Stimulated activated CD4-positive, alpha-beta T cell treated with anti-CD3 and anti-CD28 coated beads, Interleukin-15, amount 100 ng/mL, for 1 hour (primary cell): Measurements from ENCODE around the gene PEX1.
"Not testable (repeated sequence)": the region's sequence is repeated elsewhere in the genome, so short reads cannot be mapped to it uniquely, and the experiment has no call there.

Experiments
- DNase-seq, 2 donors: peaks; one replicate each; pipeline ENCODE4 v3.0.0-alpha.2; 2020; ENCODE audit warnings: low read depth in 1 of 2, low spot score in 1 of 2

The PEX1 gene

DNA sequence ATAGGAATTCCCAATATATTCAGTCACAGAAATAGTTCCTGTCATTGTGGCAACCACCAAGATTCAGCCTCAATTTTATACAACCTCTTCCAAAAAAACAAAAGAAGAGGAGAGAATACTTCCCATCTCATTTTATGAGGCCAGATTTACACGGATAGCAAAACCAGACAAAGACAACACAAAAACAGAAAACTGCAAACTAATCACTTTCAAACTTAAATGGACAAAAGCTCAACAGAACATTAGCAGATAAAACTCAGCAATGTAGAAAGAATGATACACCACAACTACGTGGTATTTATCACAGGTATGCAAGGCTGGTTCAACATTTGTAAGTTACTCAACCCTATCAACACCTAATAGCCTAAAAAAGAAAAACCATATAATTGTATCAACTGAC lies 22.0 kb downstream of the PEX1 start:
- DNase-seq = no peak

DNA sequence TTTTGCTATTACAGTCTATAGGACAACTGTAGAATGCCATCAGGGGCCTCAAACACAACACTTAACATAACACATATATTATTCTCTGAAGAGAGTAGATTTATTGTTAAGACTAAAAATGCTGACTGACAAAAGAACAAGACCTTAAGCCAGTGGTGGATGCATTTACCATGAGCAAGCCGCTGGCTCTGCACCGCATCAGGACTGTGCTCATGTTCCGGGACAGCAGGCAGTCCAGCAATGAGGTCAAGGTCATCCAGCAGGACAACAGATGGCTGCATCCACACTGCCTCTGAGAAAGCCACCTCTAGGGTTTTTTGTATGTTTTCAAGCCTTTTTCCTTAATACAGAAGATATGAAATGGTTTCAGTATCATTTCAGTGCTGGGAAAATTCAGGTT lies 23.8 kb downstream of the PEX1 start:
- DNase-seq = no peak

- DNase-seq = no peak
These were observed 24.6 kb downstream of the PEX1 start for GRCh38 chr7:92503767-92504166.

GRCh38 chr7:92498557-92498956 lies 29.8 kb downstream of the PEX1 start:
- no peak for DNase-seq

DNA sequence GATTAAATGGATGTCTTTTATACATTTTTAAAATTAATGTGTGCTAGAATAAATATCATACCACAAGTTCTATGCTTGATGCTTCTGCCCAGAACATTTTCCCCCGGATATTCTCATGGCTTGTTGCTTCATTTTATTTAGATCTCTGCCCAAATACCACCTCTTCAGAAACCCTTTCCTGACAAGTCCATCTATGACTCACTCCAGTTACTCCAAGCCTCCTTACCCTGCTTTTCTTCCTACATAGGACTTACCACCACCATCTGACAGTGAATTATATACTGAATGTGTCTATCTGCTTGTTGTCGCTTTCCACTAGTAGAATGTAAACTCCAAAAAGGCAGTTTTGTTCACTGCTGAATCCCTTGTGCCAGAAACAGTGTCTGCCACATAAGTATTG lies 31.4 kb downstream of the PEX1 start:
- no peak for DNase-seq

- no peak for DNase-seq
These were observed 38.7 kb downstream of the PEX1 start for GRCh38 chr7:92489634-92490033.

GRCh38 chr7:92487804-92488203 lies 40.5 kb downstream of the PEX1 start:
- no peak for DNase-seq

GRCh38 chr7:92485974-92486373 lies 42.3 kb downstream of the PEX1 start:
- DNase-seq = no peak

DNA sequence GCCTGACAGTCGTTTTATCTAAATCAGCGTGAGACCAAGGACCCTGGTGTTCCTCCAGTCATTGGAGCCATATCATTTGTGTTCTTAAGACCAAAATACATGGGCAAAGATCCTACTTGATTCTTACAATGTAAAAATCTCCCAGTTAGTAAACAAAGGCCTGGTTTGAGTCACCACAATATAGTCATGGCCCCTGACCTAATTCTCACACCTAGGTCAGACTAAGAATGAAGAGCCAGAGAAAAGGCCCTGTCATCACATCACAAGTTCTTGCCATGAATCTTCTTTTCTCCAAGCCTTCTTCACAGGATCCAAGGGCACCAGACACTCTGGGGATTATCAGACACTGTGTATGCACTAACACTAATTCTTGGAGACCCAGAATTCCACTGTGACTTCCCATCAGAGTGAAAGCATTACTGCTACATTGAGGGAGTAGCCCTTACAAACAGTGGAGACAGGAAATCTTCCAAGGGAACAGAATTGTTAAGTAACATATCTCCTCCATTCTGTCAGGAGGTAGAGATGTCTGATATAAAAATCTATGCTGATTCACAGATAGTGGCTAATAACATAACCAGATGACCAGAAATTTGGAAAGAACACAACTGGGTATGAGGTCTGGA lies 42.9 kb downstream of the PEX1 start:
- no peak for DNase-seq

GRCh38 chr7:92484226-92484625 lies 44.1 kb downstream of the PEX1 start:
- DNase-seq = not testable (repeated sequence)

DNA sequence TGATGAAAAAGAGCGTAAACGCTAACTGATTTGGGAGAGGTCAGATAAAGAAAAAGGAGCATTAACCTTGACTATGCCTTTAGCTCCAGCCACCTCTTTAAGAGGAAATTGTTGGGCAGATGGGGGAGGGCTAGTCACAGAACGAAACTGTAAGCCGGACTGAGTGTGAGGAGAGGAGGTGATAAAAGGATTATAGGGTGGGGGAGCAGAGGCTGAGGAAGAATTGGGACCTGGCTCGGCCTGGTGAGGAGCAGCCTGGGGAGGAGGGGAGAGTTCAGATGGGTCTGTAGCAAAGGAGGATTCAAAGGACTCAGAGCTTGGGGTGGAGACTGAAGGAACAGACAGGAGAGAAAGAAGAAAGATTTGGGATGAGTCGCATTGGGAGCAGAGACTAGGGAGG lies 44.7 kb downstream of the PEX1 start:
- not testable (repeated sequence) for DNase-seq

GRCh38 chr7:92479146-92479545 lies 49.2 kb downstream of the PEX1 start:
- not testable (repeated sequence) for DNase-seq

DNA sequence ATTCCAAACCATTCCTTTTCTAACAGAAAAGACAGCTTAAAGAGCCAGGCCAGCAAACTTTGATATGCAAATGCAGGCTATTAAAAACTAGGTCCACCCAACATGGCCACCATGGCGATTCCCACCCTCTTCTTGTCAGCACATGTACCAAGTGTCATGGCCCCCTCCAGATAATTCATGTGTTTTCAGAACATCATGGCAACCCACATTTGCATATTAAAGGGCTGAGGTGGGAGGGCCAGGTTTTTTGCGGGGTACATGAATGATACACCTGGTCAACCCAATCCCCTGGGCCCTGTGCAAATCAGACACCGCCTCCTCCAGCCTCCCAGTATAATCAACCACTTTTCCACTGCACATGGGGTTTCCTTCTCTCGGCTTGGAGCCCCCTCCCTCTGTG lies 49.6 kb downstream of the PEX1 start:
- DNase-seq = no peak

DNA sequence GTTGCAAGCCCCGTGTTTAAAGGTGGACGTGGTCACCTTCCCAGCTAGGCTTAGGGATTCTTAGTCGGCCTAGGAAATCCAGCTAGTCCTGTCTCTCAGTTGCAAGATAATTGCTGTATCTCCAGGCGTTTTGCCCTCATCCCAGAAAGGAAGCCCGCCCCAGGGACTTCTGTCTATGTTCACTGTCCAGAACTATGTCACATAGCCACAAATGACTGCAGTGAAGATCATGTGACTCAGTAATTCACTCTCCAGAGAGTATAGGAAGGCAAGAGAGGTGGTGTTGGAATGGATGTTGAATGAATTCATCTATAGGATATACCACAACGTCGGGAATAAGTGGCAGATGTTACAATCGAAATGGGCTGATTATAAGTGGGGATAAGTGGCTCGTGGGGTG lies 50.2 kb downstream of the PEX1 start:
- no peak for DNase-seq

DNA sequence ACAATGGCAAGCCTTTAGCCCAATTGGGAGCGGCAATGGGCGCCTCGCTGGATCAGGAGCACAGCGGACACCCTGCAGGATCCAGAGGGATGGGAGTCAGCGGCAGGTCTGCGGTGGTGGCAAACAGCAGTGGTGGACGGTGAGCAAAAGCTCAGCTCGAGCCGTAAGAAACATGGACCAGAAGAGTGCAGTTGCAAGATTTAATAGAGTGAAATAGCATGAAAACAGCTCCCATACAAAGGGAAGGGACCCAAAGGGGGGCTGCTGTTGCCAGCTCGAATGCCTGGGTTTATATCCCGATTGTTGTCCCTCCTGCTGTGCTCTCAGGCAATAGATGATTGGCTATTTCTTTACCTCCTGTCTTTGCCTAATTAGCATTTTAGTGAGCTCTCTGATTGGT lies 50.6 kb downstream of the PEX1 start, which contains the start of gene ERVW-1:
ERVW-1 (minus strand) TSS at position 266 of the 400 bp plus-strand sequence. CDS start 7,565 bp downstream, outside the sequence.
- not testable (repeated sequence) for DNase-seq

GRCh38 chr7:92475851-92476590 lies 52.3 kb downstream of the PEX1 start:
- not testable (repeated sequence) for DNase-seq

DNA sequence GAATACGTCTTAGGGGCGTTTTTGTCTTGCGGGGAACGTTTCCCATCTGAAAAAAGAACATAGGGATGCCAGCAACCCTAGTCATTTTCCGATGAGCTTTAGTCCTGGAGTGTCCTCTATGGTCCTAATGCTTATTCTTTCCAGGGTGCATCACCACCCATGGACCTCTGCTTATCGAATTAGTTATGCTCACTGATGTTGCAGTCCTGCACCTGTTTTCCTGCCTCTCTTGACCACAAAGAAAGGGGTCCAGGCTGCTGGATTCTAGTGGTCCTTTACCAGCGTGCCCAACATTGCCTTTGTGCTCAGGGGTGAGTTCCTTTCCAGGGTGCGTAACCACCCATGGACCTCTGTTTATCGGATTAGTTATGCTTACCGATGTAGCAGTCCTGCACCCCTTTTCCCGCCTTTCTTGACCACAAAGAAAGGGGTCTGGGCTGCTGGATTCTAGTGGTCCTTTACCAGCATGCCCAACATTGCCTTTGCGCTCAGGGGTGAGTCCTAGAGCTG lies 53.0 kb downstream of the PEX1 start:
- DNase-seq = not testable (repeated sequence)

- DNase-seq = not testable (repeated sequence)
These were observed 54.3 kb downstream of the PEX1 start for GRCh38 chr7:92473989-92474388.

DNA sequence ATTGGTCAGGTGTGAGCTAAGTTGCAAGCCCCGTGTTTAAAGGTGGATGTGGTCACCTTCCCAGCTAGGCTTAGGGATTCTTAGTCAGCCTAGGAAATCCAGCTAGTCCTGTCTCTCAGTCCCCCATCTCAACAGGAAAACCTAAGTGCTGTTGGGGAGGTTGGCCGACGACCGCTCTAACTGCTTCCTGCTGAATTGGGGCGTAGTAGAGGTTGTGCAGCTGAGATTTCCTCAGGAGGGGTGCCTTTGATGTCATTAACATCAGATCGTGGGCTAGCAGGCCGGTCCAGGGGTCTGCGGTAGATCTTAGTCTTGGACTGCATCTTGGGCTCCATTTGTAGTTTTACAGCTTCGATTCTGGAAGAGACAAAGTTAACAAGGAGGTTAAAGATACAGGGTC lies 59.7 kb downstream of the PEX1 start:
- DNase-seq = not testable (repeated sequence)

DNA sequence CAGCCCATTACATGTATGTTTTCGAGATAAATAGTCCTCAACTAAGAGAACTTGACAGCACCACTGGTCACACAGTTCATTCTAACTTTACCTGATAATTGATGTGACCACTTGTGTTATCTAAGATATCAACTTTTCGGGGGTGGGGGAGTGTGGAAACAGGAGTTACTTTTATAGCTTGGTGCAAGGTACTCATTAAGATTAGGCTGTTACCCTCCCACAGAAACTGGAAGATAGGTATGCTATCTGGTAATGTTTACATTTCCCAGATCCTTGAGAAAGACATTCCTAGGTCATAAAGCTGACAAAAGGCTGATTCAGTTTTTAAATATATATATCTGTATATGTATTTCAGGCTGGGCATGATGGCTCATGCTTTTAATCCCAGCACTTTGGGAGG lies 61.6 kb downstream of the PEX1 start:
- no peak for DNase-seq

DNA sequence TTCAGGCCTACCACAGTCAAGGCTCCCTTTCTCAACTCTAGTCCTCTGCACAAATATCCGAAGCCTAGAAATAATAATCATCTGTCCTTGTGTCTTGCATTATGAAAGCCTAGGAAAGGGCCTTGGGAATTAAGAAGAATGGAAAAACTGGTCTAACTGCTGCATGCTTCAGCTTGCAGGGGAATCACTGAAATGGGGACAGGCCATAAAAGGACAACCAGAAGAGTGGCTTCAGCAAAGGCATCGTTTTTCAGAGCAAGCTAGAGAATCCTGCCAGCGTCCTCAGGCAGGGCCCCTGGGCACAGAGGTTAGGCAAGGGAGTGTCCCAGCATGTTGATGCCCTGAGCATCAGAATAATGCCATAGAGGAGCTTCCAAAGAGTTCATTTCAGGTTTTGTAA lies 63.8 kb downstream of the PEX1 start:
- DNase-seq = no peak

DNA sequence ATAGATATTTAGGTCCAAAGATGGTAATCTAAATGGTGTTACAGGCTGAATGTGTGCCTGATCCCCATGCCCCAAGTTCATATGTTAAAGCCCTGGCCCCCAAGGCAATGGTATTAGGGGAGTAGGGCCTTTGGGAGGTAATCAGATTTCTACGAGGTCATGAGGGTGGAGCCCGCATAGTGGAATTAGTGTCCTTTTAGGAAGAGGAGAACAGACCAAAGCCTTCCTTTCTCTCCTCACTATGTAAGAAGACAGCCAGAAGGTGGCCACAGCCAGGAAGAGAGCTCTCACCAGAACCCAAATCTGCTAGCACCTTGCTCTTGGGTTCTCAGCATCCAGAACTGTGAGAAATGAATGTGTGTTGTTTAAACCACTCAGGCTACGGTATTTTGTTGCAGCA lies 65.8 kb downstream of the PEX1 start:
- no peak for DNase-seq
